K562 (cell line): ENCODE measurements around the gene COL15A1. TPM values are rescaled to one million over a fixed set of nuclear protein-coding genes. Genes with fewer than 3 reads are reported as not detected.
A peak's percentile ranks its signal among the peaks of the same experiment; 100 is the strongest.

Source experiments
- BMI1 ChIP-seq: fragments of 150-350 bp; IDR thresholded peaks from 2 replicates; pipeline ENCODE4 v1.6.1; 2014; ENCODE audit warnings: low read length
- CBFA2T2 ChIP-seq: fragments of 450-650 bp; conservative IDR thresholded peaks from 2 replicates; pipeline ENCODE4 v1.6.1; 2017; ENCODE audit warnings: mild to moderate bottlenecking
- CHAMP1 ChIP-seq: fragments of 450-650 bp; IDR thresholded peaks from 2 replicates; pipeline ENCODE4 v1.6.1; 2016; ENCODE audit warnings: mild to moderate bottlenecking
- E2F3 ChIP-seq: fragments of 250-450 bp; sonication (Bioruptor Pico); IDR thresholded peaks from 2 replicates; pipeline ENCODE4 v1.4.0; 2020; ENCODE audit warnings: mild to moderate bottlenecking
- FOXK1 ChIP-seq: sonication (generic); formaldehyde crosslinking; IDR thresholded peaks from 2 replicates; pipeline ENCODE4 v1.8.0; 2022; ENCODE audit warnings: missing genetic modification reagents, mild to moderate bottlenecking, borderline replicate concordance
- GATAD2B ChIP-seq: fragments of 450-650 bp; IDR thresholded peaks from 2 replicates; pipeline ENCODE4 v1.6.1; 2017; ENCODE audit warnings: mild to moderate bottlenecking, borderline replicate concordance
- HDAC2 ChIP-seq: fragments of 450-650 bp; IDR thresholded peaks from 2 replicates; pipeline ENCODE4 v1.6.1; 2016; ENCODE audit warnings: mild to moderate bottlenecking
- KDM1A ChIP-seq, 2 experiments: fragments of 450-650 bp; IDR thresholded peaks; 2 replicates each; pipeline ENCODE4 v1.6.1; 2016; ENCODE audit warnings: mild to moderate bottlenecking in 2 of 2
- KLF16 ChIP-seq: IDR thresholded peaks from 2 replicates; pipeline ENCODE4 v1.6.1; 2016; ENCODE audit warnings: antibody characterized with exemption
- MAX ChIP-seq: sonication (generic); formaldehyde crosslinking; IDR thresholded peaks from 2 replicates; pipeline ENCODE4 v1.9.0; 2022; ENCODE audit warnings: mild to moderate bottlenecking, missing genetic modification reagents
- MEF2A ChIP-seq: IDR thresholded peaks from 2 replicates; pipeline ENCODE4 v1.6.1; 2011; ENCODE audit warnings: low read depth, mild to moderate bottlenecking, low read length, moderate library complexity; ENCODE audit not compliant: control insufficient read depth
- NCOA1 ChIP-seq: fragments of 450-650 bp; IDR thresholded peaks from 2 replicates; pipeline ENCODE4 v1.6.1; 2016; ENCODE audit warnings: low read depth
- NCOA4 ChIP-seq: fragments of 450-650 bp; IDR thresholded peaks from 2 replicates; pipeline ENCODE4 v1.6.1; 2018; ENCODE audit warnings: mild to moderate bottlenecking; ENCODE audit not compliant: partially characterized antibody
- NCOR1 ChIP-seq: fragments of 450-650 bp; IDR thresholded peaks from 2 replicates; pipeline ENCODE4 v1.6.1; 2016; ENCODE audit warnings: mild to moderate bottlenecking, moderate library complexity
- NONO ChIP-seq, 2 experiments: fragments of 200-400 bp in 1 of 2; fragments of 450-650 bp in 1 of 2; formaldehyde crosslinking in 1 of 2; IDR thresholded peaks; 2 replicates each; pipeline ENCODE4 v1.6.1; 2017; ENCODE audit warnings: low read depth in 2 of 2, mild to moderate bottlenecking in 2 of 2, moderate library complexity in 2 of 2, low read length in 1 of 2
- RFX1 ChIP-seq: fragments of 450-650 bp; IDR thresholded peaks from 2 replicates; pipeline ENCODE4 v1.6.1; 2016; ENCODE audit warnings: mild to moderate bottlenecking, moderate library complexity
- SAFB ChIP-seq: fragments of 200-400 bp; formaldehyde crosslinking; IDR thresholded peaks from 2 replicates; pipeline ENCODE4 v1.6.1; 2017; ENCODE audit warnings: low read depth, low read length, borderline replicate concordance
- SMARCE1 ChIP-seq: fragments of 450-650 bp; IDR thresholded peaks from 2 replicates; pipeline ENCODE4 v1.7.1; 2016; ENCODE audit warnings: mild to moderate bottlenecking
- TAF1 ChIP-seq: IDR thresholded peaks from 2 replicates; pipeline ENCODE4 v1.6.1; 2011; ENCODE audit warnings: mild to moderate bottlenecking, low read length, moderate library complexity; ENCODE audit not compliant: insufficient read depth, control insufficient read depth, severe bottlenecking; ENCODE audit errors: extremely low read depth
- TEAD4 ChIP-seq, 2 experiments: sonication (generic) in 1 of 2; formaldehyde crosslinking in 1 of 2; IDR thresholded peaks; 2 replicates each; pipeline versions ENCODE4 v1.6.1 to v1.8.0; 2012 to 2022; ENCODE audit warnings: borderline replicate concordance in 1 of 2, inconsistent platforms in 1 of 2, low read length in 1 of 2, mild to moderate bottlenecking in 1 of 2, missing genetic modification reagents in 1 of 2
- ZEB2 ChIP-seq: fragments of 450-650 bp; IDR thresholded peaks from 2 replicates; pipeline ENCODE4 v1.6.1; 2016
- ZNF232 ChIP-seq: sonication (generic); formaldehyde crosslinking; IDR thresholded peaks from 2 replicates; pipeline ENCODE4 v1.8.0; 2022; ENCODE audit warnings: mild to moderate bottlenecking, missing genetic modification reagents
- ZNF592 ChIP-seq: fragments of 450-650 bp; IDR thresholded peaks from 2 replicates; pipeline ENCODE4 v1.6.1; 2017; ENCODE audit warnings: antibody characterized with exemption, mild to moderate bottlenecking
- polyA plus RNA-seq, 8 experiments: library from polyadenylated mRNA; depleted of rRNA in 4 of 8; stranded (reverse) in 5 of 8; unstranded in 3 of 8; fragments of >200 nt; fragmentation: Nextera tagmentation in 2 of 8; fragmentation: Illumina TruSeq in 1 of 8; extraction: Ambion mirVana in 2 of 8; extraction: Trizol in 1 of 8; gene quantifications; 2 replicates each; pipeline versions ENCODE4 v1.2.1 to v1.2.3, GENCODE V29; 2011 to 2014; ENCODE audit warnings: inconsistent platforms in 1 of 8, missing spikeins in 1 of 8
- total RNA-seq, 7 experiments: library from RNA; depleted of rRNA in 6 of 7; stranded (reverse); fragments of >200 nt in 6 of 7; fragmentation: Illumina TruSeq in 2 of 7; extraction: Trizol in 2 of 7; gene quantifications; 2 replicates each; pipeline versions ENCODE4 v1.2.1 to v1.2.3, GENCODE V29; 2011 to 2021; ENCODE audit warnings: low replicate concordance in 1 of 7

The COL15A1 gene
- total and polyA plus RNA-seq, 9 of the 15 experiments (the other 6 are each of a cell fraction or from before 2014, with no cell fraction given), result 0.46 to 5.1 (median 2.6) TPM

GRCh38 chr9:99076483-99077171 is 132.9 kb downstream of the COL15A1 start (continued):
- TF ChIP-seq HDAC2 (0 out of 2 replicates have a peak, but pooled peaks have one; percentile 31), KLF16 (peak; percentile 35; the same call in 1 of the 2 replicates), CBFA2T2 (peak; percentile 67), KDM1A (IDR thresholded peaks at IDR 0.05) (peak; percentile 32 to 43; a peak in 3 of 4 replicates), NCOA4 (no peak), BMI1 (no peak), E2F3 (CRISPR knock-in tag) (0 out of 2 replicates have a peak, but pooled peaks have one; percentile 47), ZEB2 (peak; percentile 36), GATAD2B (peak; percentile 74; the same call in 1 of the 2 replicates), NCOR1 (peak; percentile 75), MEF2A (no peak), ZNF232 (CRISPR knock-in tag) (no peak), SAFB (no peak), ZNF592 (peak; percentile 91), TAF1 (peak; percentile 14), CHAMP1 (peak; percentile 64), NONO (IDR thresholded peaks at IDR 0.05; ENCODE audit: low read depth in 2 of 2, low read length in 1 of 2) (peak in 1 of 2 experiments; percentile 20; a peak in 1 of 4 replicates), NCOA1 (peak; percentile 37; the same call in 1 of the 2 replicates), SMARCE1 (peak; percentile 80), FOXK1 (no peak), RFX1 (peak; percentile 10; the same call in 1 of the 2 replicates), TEAD4 (IDR thresholded peaks at IDR 0.05; ENCODE audit: low read length) (peak; percentile 62), TEAD4 (CRISPR knock-in tag; IDR thresholded peaks at IDR 0.05; ENCODE audit: borderline replicate concordance) (no peak), MAX (CRISPR knock-in tag) (peak; percentile 56)
